ENCODE data around the gene PLEKHA7.

DNA sequence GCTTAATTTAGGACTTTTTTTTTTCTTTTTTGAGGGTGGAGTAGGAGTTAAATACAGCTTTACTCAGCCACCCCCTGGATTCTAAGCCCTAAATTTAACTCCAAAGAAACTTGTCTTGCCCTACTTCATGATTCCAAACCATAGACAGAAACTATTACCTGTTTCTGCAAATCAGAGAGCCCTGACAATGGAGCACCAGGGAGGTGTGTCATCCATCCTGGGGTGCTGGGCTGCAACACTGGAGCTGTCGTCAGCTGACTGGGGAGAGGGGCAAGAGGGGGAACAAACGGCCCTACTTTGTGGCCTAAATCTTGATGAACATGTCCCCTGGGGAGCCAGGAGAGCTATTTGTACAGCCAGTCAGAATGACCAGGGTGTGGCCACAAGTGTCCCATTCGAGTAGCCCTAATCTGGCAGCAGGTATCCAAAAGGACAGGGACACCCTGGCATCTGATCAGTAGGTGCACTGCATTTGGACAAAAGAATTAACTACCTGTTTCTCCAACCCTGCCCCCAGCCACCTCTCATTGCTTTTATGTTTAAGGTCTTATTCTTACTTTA, 50.8 kb downstream of the PLEKHA7 start:
- TF ChIP-seq, protein P1, sequence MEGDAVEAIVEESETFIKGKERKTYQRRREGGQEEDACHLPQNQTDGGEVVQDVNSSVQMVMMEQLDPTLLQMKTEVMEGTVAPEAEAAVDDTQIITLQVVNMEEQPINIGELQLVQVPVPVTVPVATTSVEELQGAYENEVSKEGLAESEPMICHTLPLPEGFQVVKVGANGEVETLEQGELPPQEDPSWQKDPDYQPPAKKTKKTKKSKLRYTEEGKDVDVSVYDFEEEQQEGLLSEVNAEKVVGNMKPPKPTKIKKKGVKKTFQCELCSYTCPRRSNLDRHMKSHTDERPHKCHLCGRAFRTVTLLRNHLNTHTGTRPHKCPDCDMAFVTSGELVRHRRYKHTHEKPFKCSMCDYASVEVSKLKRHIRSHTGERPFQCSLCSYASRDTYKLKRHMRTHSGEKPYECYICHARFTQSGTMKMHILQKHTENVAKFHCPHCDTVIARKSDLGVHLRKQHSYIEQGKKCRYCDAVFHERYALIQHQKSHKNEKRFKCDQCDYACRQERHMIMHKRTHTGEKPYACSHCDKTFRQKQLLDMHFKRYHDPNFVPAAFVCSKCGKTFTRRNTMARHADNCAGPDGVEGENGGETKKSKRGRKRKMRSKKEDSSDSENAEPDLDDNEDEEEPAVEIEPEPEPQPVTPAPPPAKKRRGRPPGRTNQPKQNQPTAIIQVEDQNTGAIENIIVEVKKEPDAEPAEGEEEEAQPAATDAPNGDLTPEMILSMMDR (IDR thresholded peaks at IDR 0.05): no peak
- TF ChIP-seq POLR2AphosphoS5 (IDR thresholded peaks at IDR 0.05): no peak
- TF ChIP-seq EP300 (IDR thresholded peaks at IDR 0.05): no peak
- TF ChIP-seq POLR2A (IDR thresholded peaks at IDR 0.05): no peak

Measured in upper lobe of left lung (tissue), 4 donors.